Uterus (tissue), 4 donors: Measurements from ENCODE around the gene MYCN. TPM values are rescaled to one million over a fixed set of nuclear protein-coding genes. Genes with fewer than 3 reads are reported as not detected.

Experiments used
- DNase-seq, 2 donors: peaks; one replicate each; pipeline ENCODE4 v3.0.0-alpha.2; 2019 to 2020
- H3K27ac ChIP-seq, 2 donors: fragments of 200-600 bp; sonication (generic); 1 replicate in 1 of 2; 2 replicates in 1 of 2; pipeline ENCODE4 v1.5.1; 2016 to 2018
- H3K27me3 ChIP-seq, 2 donors: fragments of 200-600 bp; sonication (generic); one replicate each; pipeline ENCODE4 v1.5.1; 2018 to 2019; ENCODE audit warnings: control low read depth in 1 of 2
- H3K36me3 ChIP-seq, 2 donors: fragments of 200-600 bp; sonication (generic); one replicate each; pipeline ENCODE4 v1.5.1; 2019; ENCODE audit warnings: control low read depth in 1 of 2
- H3K4me1 ChIP-seq, 2 donors: fragments of 200-600 bp; sonication (generic); one replicate each; pipeline ENCODE4 v1.5.1; 2018 to 2019; ENCODE audit warnings: control low read depth in 1 of 2
- H3K4me3 ChIP-seq, 2 donors: fragments of 200-600 bp; sonication (generic); 1 replicate in 1 of 2; 2 replicates in 1 of 2; pipeline ENCODE4 v1.5.1; 2018 to 2019; ENCODE audit warnings: mild to moderate bottlenecking in 1 of 2
- H3K9me3 ChIP-seq, 2 donors: fragments of 200-600 bp; sonication (generic); one replicate each; pipeline ENCODE4 v1.5.1; 2019; ENCODE audit warnings: control low read depth in 1 of 2
- POLR2A ChIP-seq, 2 donors: fragments of 450-650 bp; IDR thresholded peaks; one replicate each; pipeline ENCODE4 v1.6.1; 2016; ENCODE audit warnings: antibody characterized with exemption in 2 of 2, mild to moderate bottlenecking in 1 of 2, moderate library complexity in 1 of 2
- intact Hi-C: fragments of 100-400 bp; cut with DNase I; formaldehyde crosslinking; loops from one replicate; pipeline ENCODE4 v1.15.1; 2023; ENCODE audit warnings: low total_unique reads
- small RNA-seq: library from RNA; depleted of rRNA; stranded (forward); fragments of <200 nt; gene quantifications from one replicate; pipeline ENCODE3, GENCODE V24; 2016
- total RNA-seq, 4 donors: library from RNA; depleted of rRNA in 3 of 4; stranded (reverse); fragments of >200 nt in 3 of 4; gene quantifications; one replicate each; pipeline versions ENCODE4 v1.1.0 to v1.2.4, GENCODE V29; 2014 to 2023
- TF ChIP-seq, protein P1 (sequence below), 4 experiments: fragments of 200-600 bp in 2 of 4; fragments of 450-650 bp in 2 of 4; sonication (generic) in 2 of 4; IDR thresholded peaks; one replicate each; pipeline ENCODE4 v1.5.1; 2016 to 2019; ENCODE audit warnings: antibody characterized with exemption in 4 of 4, mild to moderate bottlenecking in 2 of 4, moderate library complexity in 1 of 4
- donor health status: DM: yes; HTN: yes; CAD: no.

MYCN gene
- total RNA-seq, 4 donors from 2014 or later = 1.3 to 4.1 (median 1.9) TPM; not detected in 1

DNA sequence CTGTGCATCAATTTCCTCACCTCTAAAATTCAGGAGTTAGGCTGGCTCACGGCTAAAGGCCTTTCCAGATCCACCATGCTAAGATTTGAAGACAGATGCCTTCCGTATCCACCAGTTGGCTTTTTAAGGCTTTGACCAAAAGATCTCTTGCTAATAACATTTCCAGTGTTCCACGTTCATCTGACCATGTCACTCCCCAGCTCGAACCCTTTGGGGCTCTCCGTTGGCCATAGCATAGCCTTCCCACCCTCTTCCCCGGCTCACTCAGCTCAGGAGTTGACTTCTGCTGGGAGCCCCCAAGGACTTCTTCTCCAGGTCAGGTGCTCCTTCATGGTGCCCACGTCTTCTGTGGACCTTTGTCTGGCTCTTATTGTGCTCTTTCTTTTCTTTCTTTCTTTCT, 53.3 kb downstream of the MYCN start:
- TF ChIP-seq POLR2A (IDR thresholded peaks at IDR 0.05) = no peak
- TF ChIP-seq, protein P1, sequence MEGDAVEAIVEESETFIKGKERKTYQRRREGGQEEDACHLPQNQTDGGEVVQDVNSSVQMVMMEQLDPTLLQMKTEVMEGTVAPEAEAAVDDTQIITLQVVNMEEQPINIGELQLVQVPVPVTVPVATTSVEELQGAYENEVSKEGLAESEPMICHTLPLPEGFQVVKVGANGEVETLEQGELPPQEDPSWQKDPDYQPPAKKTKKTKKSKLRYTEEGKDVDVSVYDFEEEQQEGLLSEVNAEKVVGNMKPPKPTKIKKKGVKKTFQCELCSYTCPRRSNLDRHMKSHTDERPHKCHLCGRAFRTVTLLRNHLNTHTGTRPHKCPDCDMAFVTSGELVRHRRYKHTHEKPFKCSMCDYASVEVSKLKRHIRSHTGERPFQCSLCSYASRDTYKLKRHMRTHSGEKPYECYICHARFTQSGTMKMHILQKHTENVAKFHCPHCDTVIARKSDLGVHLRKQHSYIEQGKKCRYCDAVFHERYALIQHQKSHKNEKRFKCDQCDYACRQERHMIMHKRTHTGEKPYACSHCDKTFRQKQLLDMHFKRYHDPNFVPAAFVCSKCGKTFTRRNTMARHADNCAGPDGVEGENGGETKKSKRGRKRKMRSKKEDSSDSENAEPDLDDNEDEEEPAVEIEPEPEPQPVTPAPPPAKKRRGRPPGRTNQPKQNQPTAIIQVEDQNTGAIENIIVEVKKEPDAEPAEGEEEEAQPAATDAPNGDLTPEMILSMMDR (IDR thresholded peaks at IDR 0.05) = no peak
- intact Hi-C loops = no loop called here
- no peaks in the 10 kb centered on the region for H3K36me3 ChIP-seq
- H3K4me3 ChIP-seq = no peak overlapping the region
- H3K4me1 ChIP-seq = no peaks in the 10 kb centered on the region
- no peaks in the 10 kb centered on the region for H3K27me3 ChIP-seq
- H3K27ac ChIP-seq = no peak overlapping the region
- no peaks in the 10 kb centered on the region for H3K9me3 ChIP-seq
- no peak for DNase-seq

DNA sequence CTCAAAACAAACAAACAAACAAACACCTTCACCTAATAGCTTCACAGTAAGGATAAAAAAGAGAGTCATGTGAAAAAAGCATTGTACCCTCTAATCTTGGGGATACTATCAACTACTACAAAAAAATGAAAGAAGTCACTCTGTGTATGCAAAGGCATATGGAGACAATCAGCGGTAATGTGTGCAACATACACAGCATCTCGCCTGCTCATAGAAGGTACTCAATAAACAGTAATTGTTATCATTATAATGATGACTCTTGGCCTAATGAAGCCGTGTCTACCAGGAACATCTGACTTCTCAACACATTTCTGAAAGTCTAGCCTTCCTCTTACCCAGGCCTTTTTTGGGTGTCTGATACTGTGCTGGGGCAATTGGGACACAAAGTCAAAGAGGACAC, 55.3 kb downstream of the MYCN start:
- Histone ChIP-seq H3K27ac (no peak overlapping the region), H3K36me3 (no peaks in the 10 kb centered on the region), H3K9me3 (no peaks in the 10 kb centered on the region), H3K27me3 (no peaks in the 10 kb centered on the region), H3K4me3 (no peak overlapping the region), H3K4me1 (no peaks in the 10 kb centered on the region)
- no peak for DNase-seq
- TF ChIP-seq, protein P1 (IDR thresholded peaks at IDR 0.05) = no peak
- no peak for TF ChIP-seq POLR2A (IDR thresholded peaks at IDR 0.05)
- intact Hi-C loops = no loop called here

Small RNA genes within 50 kb of the gene (small RNA-seq; reads per million reads assigned to genes)
- gene RF01210 = not detected
- not detected for gene RN7SL104P
